ENCODE data around the gene DEGS2.

DEGS2 gene

GRCh38 chr14:100147691-100148464 lies 11.6 kb downstream of the DEGS2 start:
- FAIRE-seq = no peak

- no peak for FAIRE-seq
These were observed 12.2 kb downstream of the DEGS2 start for GRCh38 chr14:100147181-100147631.

- FAIRE-seq = no peak
These were observed 12.8 kb downstream of the DEGS2 start for GRCh38 chr14:100146531-100147091.

GRCh38 chr14:100145682-100146464 lies 13.6 kb downstream of the DEGS2 start:
- FAIRE-seq = no peak

- FAIRE-seq = no peak
These were observed 14.3 kb downstream of the DEGS2 start for GRCh38 chr14:100144996-100145646.

- FAIRE-seq = no peak
These were observed 14.8 kb downstream of the DEGS2 start for GRCh38 chr14:100144645-100144995.

- no peak for FAIRE-seq
These were observed 15.5 kb downstream of the DEGS2 start for GRCh38 chr14:100143934-100144333.

- no peak for FAIRE-seq
These were observed 15.9 kb downstream of the DEGS2 start for GRCh38 chr14:100143523-100143922.

- no peak for FAIRE-seq
These were observed 17.1 kb downstream of the DEGS2 start for GRCh38 chr14:100142073-100143040.

GRCh38 chr14:100141098-100141497 lies 18.3 kb downstream of the DEGS2 start:
- no peak for FAIRE-seq

- FAIRE-seq = no peak
These were observed 18.9 kb downstream of the DEGS2 start for GRCh38 chr14:100140452-100141078.

- no peak for FAIRE-seq
These were observed 20.5 kb downstream of the DEGS2 start for GRCh38 chr14:100138955-100139354.

GRCh38 chr14:100138082-100138787 lies 21.2 kb downstream of the DEGS2 start:
- FAIRE-seq = no peak

GRCh38 chr14:100137173-100137572 lies 22.3 kb downstream of the DEGS2 start:
- FAIRE-seq = no peak

- FAIRE-seq = no peak
These were observed 23.7 kb downstream of the DEGS2 start for GRCh38 chr14:100135784-100136183.

GRCh38 chr14:100135073-100135472 lies 24.4 kb downstream of the DEGS2 start:
- no peak for FAIRE-seq

GRCh38 chr14:100134586-100134985 lies 24.9 kb downstream of the DEGS2 start:
- no peak for FAIRE-seq

GRCh38 chr14:100132903-100133510 lies 26.4 kb downstream of the DEGS2 start:
- FAIRE-seq = no peak

GRCh38 chr14:100132161-100132902 lies 27.1 kb downstream of the DEGS2 start:
- FAIRE-seq = no peak

GRCh38 chr14:100131181-100131580 lies 28.3 kb downstream of the DEGS2 start:
- no peak for FAIRE-seq
